ENCODE results near the gene SH3RF3.

The SH3RF3 gene

GRCh38 chr2:109174626-109175349 lies 45.8 kb downstream of the SH3RF3 start:
- no peak for DNase-seq (ENCODE audit: extremely low read depth, low read depth)
- TF ChIP-seq, protein P1, sequence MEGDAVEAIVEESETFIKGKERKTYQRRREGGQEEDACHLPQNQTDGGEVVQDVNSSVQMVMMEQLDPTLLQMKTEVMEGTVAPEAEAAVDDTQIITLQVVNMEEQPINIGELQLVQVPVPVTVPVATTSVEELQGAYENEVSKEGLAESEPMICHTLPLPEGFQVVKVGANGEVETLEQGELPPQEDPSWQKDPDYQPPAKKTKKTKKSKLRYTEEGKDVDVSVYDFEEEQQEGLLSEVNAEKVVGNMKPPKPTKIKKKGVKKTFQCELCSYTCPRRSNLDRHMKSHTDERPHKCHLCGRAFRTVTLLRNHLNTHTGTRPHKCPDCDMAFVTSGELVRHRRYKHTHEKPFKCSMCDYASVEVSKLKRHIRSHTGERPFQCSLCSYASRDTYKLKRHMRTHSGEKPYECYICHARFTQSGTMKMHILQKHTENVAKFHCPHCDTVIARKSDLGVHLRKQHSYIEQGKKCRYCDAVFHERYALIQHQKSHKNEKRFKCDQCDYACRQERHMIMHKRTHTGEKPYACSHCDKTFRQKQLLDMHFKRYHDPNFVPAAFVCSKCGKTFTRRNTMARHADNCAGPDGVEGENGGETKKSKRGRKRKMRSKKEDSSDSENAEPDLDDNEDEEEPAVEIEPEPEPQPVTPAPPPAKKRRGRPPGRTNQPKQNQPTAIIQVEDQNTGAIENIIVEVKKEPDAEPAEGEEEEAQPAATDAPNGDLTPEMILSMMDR (IDR thresholded peaks at IDR 0.05; ENCODE audit: low read depth, low read length): no peak

GRCh38 chr2:109175350-109175678 lies 46.3 kb downstream of the SH3RF3 start:
- TF ChIP-seq, protein P1 (IDR thresholded peaks at IDR 0.05; ENCODE audit: low read depth, low read length): no peak
- DNase-seq (ENCODE audit: extremely low read depth, low read depth): no peak

DNA sequence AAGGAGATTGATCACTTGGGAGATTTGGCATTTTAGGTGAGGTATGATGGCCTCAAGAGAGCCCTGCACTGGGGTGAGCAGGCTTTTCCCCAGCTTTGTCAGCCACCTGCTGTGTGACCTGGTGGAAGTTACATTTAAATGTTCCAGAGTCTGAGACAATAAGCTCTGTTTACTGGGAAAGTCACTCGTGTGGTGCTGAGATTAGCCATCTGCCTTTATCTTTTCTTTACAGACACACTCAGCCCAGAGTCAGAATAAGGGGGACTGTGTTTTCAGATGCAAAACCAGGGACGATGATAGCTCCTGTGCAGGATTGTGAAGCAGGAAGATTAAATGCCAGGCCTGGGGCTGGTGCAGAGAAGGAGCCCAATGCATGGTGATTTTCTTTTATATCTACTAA lies 47.9 kb downstream of the SH3RF3 start:
- TF ChIP-seq, protein P1 (IDR thresholded peaks at IDR 0.05; ENCODE audit: low read depth, low read length): no peak
- DNase-seq (ENCODE audit: extremely low read depth, low read depth): no peak

DNA sequence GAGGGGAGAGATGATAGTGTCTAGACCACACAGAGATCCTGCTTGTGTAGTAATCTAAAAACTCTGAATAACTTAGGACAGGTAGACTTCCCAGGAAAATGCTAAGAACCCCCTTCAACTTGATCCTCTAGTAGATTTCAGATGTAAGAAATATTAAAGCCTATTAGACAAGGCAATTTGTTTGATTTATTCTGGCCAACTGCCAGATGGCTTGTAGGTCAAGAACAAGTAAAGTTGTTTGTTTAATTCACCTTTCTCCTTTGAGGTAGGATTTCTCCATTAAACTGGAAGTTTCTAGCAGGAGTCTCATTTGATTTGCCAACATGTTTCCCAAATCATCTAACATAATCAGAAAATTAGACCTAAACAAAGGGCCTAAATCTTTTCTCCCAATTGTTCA lies 48.6 kb downstream of the SH3RF3 start:
- TF ChIP-seq, protein P1 (IDR thresholded peaks at IDR 0.05; ENCODE audit: low read depth, low read length): no peak
- DNase-seq (ENCODE audit: extremely low read depth, low read depth): no peak

- TF ChIP-seq, protein P1 (IDR thresholded peaks at IDR 0.05; ENCODE audit: low read depth, low read length): no peak
- no peak for DNase-seq (ENCODE audit: extremely low read depth, low read depth)
These were observed 50.0 kb downstream of the SH3RF3 start for GRCh38 chr2:109178968-109179367.

DNA sequence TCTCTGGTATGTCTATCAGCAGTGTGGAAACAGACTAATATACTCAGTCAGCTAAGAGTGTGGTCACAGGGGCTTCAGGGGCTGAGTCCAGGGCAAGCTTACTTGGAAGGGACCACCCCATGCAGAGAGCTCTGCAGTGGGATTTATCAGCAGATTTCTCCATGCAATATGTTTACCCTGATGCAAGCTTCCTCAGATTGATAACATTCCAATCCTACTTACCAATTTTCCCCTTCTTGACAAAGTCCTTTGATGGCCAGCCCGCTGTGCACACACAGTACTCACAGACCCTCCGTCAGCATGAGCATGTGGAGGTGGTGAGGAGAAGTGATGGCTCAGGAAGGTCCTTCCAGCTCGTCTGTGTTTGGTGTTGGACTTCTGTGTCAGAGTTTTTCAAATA lies 51.8 kb downstream of the SH3RF3 start:
- TF ChIP-seq, protein P1 (IDR thresholded peaks at IDR 0.05; ENCODE audit: low read depth, low read length): no peak
- no peak for DNase-seq (ENCODE audit: extremely low read depth, low read depth)

DNA sequence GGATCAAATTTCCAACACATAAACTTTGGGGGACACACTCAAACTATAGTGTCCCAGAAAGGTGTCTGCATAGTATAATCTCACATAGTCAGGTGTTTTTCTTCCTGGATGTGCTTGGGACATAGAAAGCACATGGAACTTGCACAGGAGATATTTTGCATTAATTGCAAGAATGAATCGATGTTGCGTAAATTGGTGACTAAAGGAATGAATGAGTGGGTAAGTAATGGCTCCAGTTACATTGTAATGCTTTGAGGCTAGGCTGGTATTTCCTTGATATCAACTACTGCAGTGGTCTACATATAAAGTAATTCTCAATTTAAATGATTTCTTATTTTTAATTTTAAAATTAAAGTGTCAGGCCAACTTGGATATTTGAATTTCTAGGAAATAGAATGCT lies 53.4 kb downstream of the SH3RF3 start:
- TF ChIP-seq, protein P1 (IDR thresholded peaks at IDR 0.05; ENCODE audit: low read depth, low read length): no peak
- DNase-seq (ENCODE audit: extremely low read depth, low read depth): no peak

Measured in AG09319 (cell line).